ENCODE results near the gene CFAP45. TPM values are rescaled to one million over a fixed set of nuclear protein-coding genes. Genes with fewer than 3 reads are reported as not detected.

Gene CFAP45
- total RNA-seq, 1 donor from 2014 or later, result 0.49 TPM

GRCh38 chr1:159847231-159847630 is 52.7 kb downstream of the CFAP45 start:
- no peak for TF ChIP-seq CTCF (IDR thresholded peaks at IDR 0.05; ENCODE audit: partially characterized antibody, unreplicated experiment)
- Mint-ChIP-seq H3K36me3 (ENCODE audit: unreplicated experiment) (no peaks in the 10 kb centered on the region), H3K27ac (ENCODE audit: unreplicated experiment) (no peak overlapping the region), H3K27me3 (ENCODE audit: unreplicated experiment) (peaks cover 1% of the 10 kb centered on the region), H3K9me3 (ENCODE audit: unreplicated experiment) (no peaks in the 10 kb centered on the region), H3K4me3 (ENCODE audit: unreplicated experiment) (no peak overlapping the region), H3K4me1 (ENCODE audit: low read depth, unreplicated experiment) (peaks cover 2% of the 10 kb centered on the region)
- no peak for DNase-seq

GRCh38 chr1:159845751-159846629 is 54.0 kb downstream of the CFAP45 start:
- H3K9me3 Mint-ChIP-seq (ENCODE audit: unreplicated experiment), result no peaks in the 10 kb centered on the region
- no peaks in the 10 kb centered on the region for H3K36me3 Mint-ChIP-seq (ENCODE audit: unreplicated experiment)
- no peak for TF ChIP-seq CTCF (IDR thresholded peaks at IDR 0.05; ENCODE audit: partially characterized antibody, unreplicated experiment)
- H3K4me3 Mint-ChIP-seq (ENCODE audit: unreplicated experiment), result no peak overlapping the region
- no peak for DNase-seq
- H3K27ac Mint-ChIP-seq (ENCODE audit: unreplicated experiment), result no peak overlapping the region
- H3K4me1 Mint-ChIP-seq (ENCODE audit: low read depth, unreplicated experiment), result peaks cover 2% of the 10 kb centered on the region
- no peaks in the 10 kb centered on the region for H3K27me3 Mint-ChIP-seq (ENCODE audit: unreplicated experiment)

GRCh38 chr1:159843459-159843858 is 56.5 kb downstream of the CFAP45 start:
- H3K27me3 Mint-ChIP-seq (ENCODE audit: unreplicated experiment), result no peaks in the 10 kb centered on the region
- TF ChIP-seq CTCF (IDR thresholded peaks at IDR 0.05; ENCODE audit: partially characterized antibody, unreplicated experiment), result no peak

GRCh38 chr1:159841749-159842148 is 58.2 kb downstream of the CFAP45 start:
- H3K4me1 Mint-ChIP-seq (ENCODE audit: low read depth, unreplicated experiment), result peaks cover 2% of the 10 kb centered on the region
- DNase-seq, result no peak
- H3K36me3 Mint-ChIP-seq (ENCODE audit: unreplicated experiment), result no peaks in the 10 kb centered on the region
- H3K27me3 Mint-ChIP-seq (ENCODE audit: unreplicated experiment), result peaks cover 5% of the 10 kb centered on the region
- H3K27ac Mint-ChIP-seq (ENCODE audit: unreplicated experiment), result no peak overlapping the region
- no peaks in the 10 kb centered on the region for H3K9me3 Mint-ChIP-seq (ENCODE audit: unreplicated experiment)
- no peak for TF ChIP-seq CTCF (IDR thresholded peaks at IDR 0.05; ENCODE audit: partially characterized antibody, unreplicated experiment)
- no peak overlapping the region for H3K4me3 Mint-ChIP-seq (ENCODE audit: unreplicated experiment)

More at GRCh38 chr1:159843459-159843858, 56.5 kb downstream of the CFAP45 start:
- Mint-ChIP-seq H3K36me3 (ENCODE audit: unreplicated experiment) (no peaks in the 10 kb centered on the region), H3K4me3 (ENCODE audit: unreplicated experiment) (no peak overlapping the region), H3K27ac (ENCODE audit: unreplicated experiment) (no peak overlapping the region), H3K9me3 (ENCODE audit: unreplicated experiment) (no peaks in the 10 kb centered on the region), H3K4me1 (ENCODE audit: low read depth, unreplicated experiment) (peaks cover 2% of the 10 kb centered on the region)
- DNase-seq, result no peak

Data from glutamatergic neuron (in vitro differentiated cells).